Posterior cingulate gyrus (tissue), 11 donors: Measurements from ENCODE around the gene LTBR.
A peak's percentile ranks its signal among the peaks of the same experiment; 100 is the strongest.

Experiments used
- DNase-seq, 10 donors: peaks; one replicate each; pipeline versions ENCODE4 v3.0.0 to v3.0.0-alpha.2; 2020 to 2021; ENCODE audit warnings: mixed read lengths in 3 of 10
- intact Hi-C: fragments of 100-400 bp; cut with DNase I; formaldehyde crosslinking; loops from one replicate; pipeline ENCODE4 v1.15.1; 2023

The LTBR gene

DNA sequence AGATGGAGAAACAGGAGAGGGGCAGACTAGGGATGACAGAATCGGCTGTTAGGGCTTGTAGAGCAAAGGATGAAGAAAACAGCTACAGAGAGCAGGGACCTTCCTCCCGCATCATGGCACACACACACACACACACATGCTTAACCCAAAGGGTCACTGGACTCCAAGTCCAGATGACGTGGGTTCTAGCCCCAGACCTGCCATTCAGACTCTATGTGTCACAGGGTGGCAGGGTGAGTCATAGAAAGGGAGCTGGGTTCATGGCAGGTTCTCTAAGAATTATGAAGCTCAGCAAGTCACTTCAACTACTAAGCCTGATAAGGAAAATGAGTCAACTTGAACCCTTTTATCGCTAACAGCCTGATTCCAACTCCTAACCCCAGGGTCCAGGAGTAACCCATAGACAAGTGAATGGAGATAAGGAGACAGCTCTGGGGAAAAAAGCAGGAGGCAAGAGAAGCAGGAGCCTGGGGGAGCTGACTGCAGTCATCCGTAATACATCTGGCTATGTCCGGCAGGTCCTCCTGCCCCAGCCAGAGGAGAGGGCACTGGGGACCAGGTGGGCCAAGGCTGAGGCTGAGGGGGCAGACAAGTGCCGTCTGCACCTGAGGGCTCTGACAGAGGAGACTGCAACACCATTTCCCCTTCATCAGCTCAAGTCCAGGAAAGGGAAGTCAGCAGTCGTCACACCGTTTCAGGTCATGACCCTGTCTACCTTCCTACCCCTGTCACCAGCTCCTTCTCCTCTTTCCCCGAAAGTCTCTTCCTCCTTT is 38.5 kb upstream of the LTBR start:
- intact Hi-C loops, result no loop called here
- no peak for DNase-seq

DNA sequence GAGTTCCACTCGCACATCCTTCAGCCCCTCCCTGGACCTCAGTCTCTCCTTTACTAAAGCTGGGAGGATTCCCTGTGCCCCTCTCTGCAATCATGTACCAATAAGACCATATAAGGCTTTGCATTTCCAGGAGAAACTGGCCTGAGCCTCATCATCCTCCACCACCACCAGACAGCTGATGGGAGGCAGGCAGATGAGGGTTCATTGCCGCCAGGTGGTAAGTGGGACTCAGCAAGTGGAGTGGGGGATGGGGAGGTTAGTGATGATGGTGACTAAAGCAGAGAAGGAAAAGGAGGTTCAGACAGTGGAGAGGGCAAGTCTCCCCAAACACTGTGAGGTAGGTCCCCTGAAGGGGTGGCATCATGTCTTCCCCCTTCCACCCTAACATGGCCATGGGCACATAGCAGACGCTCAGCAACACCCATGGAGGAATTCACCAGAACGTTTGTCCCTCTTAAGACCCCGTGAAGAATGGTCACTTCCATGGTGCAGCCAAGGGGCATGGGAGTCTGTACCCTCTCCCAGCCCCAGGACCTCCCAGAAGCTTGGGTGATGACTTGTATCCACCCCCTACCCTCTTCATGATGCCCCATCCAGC is 37.6 kb upstream of the LTBR start:
- intact Hi-C loops, result no loop called here
- DNase-seq, result no peak

DNA sequence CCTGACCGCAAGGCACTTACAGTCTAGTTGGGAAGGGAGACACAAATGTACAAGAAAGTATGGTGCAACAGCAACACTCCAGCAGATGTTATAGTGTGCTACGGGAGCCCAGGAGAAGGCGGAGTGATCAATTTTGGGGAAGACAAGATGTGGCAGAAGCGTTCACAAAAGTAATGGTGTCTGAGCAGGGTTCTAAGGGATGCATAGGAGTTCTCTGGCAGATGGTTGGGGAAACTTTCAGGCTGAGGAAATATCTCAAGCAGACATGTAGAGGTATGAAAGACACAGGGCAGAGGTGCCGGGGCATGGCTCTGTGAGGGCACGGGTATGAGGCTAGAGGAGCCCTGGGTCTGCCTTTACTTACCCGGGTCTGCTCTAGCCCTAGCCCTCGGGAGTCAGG is 37.0 kb upstream of the LTBR start:
- DNase-seq, result no peak
- intact Hi-C loops, result no loop called here

DNA sequence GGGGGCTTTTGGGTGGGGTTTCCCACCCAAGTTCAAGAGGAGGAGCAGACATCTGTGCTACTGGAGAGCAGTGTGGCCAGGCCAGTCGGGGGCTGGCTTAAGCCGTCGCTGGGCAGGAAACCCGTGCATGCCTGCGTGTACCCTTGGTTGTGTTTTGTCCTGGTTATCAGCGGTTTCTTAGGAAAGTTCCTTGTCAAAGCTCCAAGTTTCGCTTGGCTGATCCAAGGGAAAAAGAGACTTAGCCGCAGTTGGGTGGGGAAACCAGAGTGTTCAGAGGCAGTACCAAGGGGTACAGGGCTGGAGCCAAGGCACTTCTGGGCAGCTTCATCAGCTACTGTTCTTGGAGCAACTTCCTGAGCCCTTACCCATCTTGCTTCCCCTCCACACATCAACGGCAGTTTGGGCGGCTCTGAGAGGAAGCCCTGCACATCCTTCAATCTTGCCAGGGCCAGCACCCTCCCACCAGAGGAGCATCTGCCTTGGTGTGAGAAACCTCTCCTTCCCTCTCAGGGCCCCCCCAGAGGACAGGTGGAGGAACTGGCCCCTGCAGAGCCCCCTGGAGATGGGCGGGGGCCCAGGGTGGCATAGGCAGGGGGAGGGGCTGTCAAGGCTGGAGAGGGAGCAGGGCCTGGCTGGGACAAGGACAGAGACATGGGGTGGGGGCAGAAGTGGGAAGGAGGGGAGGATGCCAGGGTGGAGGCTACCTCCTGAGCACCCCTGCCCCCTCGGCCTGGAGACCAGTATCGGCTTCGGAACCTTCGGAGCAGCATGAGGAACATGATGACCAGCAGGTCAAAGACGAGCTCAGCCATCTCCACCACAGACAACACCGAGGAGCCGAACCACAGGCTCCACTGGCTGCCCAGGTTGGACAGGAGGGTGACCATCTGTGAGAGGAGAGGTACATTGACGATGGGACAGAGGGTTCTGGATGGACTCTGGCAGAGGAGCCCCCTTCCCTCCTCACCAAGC is 36.3 kb upstream of the LTBR start:
- intact Hi-C loops, result no loop called here
- no peak for DNase-seq

DNA sequence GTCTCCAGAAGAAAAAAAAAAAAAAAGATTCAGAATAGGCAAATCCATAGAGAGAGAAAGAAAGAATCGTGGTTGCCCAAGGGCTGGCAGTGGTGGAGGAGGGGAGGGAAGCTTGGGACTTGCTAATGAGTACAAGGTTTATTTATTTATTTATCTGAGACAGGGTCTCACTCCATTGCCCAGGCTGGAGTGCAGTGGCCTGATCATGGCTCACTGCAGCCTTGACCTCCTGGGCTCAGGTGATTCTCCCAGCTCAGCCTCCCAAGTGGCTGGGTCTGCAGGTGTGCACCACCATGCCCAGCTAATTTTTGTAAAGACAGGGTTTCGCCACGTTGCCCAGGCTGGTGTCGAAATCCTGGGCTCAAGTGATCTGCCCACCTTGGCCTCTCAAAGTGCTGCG is 32.3 kb upstream of the LTBR start:
- intact Hi-C loops, result no loop called here
- no peak for DNase-seq

DNA sequence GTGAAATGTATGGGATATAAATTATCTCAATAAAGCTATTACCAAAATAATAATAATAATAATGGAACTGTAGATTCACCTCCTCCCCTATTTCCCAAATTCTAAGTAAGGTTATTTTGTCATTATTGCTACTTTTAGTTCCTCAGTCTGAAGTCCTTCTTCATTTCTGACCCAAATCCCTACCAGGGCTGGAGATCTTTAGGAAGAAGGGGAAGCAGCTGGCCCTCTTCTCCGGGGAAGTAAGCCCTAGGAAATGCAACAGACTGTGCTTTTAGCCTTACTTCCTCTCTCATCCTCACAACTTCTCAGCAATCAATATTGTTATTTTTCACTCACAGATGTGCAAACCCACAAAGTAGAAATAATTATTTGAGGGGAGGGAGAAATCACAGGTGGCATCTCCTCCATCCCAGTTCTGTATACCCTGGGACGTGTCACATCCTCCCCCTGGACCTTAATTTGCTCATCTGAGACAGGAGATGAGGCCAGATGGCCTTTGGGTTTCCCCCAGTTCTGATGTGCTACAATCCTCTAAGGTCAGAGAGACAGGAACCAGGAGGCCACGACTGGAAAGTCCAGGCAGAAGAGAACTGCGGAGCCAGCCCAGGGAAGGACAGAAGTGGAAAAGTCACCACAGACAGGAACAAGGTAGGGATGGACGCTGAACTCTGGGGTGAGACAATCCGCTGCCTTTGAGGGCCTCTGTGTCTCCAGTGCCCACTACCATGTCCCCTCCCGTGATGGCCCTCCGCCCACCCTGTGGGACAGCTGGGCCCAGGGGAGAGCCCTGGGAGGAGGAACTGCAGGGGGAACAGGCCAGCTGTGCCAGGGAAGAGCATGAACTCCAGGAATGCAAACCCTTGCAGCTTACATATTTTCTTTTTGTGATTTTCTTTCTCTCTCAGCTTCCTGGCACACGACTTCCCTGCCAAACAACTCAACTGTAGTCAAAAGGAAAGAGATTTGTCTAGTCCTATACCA is 31.5 kb upstream of the LTBR start:
- DNase-seq, result no peak
- intact Hi-C loops, result no loop called here

DNA sequence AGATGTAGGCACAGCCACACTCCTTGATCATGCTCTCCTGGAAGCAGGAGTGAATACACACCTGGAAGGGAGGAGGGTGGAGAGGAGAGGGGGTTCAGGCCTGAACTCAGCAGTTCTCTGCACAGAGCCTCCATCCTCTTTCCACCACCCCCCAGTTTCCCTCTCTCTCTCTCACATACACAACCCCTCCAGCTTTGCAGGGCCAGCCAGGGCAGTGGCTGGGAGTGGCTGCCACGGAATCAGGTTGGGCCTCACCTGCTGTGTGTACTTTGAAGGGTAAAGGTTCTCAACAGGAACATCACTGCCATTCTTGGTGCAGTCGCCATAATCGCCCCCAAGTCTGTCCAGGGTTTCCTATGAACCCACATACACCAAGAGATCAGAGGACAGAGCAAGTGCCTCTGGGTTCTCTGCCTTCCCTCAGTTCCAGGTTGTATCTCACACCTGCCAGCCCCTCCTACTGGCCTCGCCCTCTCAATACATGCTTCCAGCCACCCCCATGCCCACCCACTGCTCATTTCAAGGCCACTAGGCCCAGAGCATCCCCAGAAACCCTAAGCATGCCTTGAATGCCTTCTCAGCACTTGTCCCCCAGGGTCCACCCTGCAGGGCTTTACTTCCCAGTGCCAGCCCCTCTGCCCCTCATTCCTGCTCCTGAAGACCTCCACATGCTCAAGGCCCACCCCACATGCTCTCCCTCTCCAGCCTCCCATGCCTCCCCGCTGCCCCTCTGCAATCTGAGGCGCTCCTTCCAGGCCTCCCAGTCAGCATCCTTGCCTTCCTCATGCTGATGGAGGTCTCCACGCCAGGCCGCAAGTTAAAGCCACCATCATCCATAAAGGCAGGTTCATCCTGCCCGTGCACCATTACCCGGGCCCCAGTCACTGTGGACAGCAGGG is 29.2 kb upstream of the LTBR start:
- no peak for DNase-seq
- intact Hi-C loops, result no loop called here

DNA sequence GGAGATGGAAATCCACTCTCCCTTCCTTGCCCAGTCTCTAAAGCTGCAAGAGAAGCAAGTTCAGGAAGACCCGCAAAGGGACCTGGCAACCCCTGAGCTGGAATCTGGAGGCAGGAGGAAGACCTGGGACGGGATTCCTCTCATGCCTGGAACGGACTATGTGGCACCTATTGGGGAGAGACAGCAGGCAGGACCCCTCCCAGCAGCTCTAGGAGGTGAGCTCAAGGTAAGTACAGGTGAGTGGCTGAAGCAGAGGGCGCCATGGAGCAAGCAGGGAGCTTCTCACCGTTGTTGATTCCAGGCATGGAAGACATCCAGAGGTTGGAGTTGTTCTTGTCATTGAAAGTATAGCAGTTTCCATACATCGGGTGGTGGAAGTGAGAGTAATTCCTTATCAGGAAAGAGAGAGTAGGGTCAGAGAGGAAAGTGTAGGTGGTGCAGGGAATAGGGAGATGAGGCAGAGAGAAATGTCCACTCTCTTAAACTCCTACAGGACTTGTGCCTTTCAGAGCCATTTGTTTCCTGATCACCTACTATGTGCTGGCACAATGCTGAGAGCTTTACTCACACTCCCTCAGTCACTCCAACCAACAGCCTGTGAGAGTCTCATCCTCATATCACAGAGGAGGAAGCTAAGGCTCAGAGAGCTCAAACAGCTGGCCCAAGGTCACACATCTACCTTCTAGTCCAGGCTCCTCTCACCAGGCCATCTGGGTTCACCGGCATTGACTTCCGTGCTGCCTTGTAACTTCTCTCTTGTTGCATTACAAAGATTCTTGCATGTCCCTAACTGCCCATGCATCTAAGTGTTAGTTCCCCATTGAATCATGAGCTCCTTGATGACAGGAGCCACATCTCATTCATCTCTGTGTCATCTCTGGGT is 28.2 kb upstream of the LTBR start:
- DNase-seq, result no peak
- intact Hi-C loops, result no loop called here

DNA sequence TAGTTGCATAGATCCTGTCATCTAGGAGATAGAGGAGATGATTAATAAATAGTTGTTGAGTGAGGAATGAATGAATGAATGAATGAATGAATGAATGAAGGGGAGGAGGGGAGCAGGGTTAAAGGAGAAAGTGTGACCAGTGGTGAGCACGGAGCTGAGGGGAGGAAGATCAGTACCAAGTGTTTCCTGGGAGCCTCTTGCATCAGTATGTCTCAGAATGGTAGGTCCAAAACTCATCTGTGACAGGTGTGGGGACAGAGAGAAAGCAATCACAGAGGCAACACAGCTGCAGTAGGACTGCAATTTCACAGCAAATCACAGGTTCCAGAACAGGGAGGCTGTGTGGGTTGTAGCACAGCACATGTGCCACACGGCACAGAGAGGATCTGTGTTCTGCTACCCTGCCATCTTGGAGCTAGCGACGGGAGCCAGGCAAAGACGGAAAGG is 27.6 kb upstream of the LTBR start:
- DNase-seq, result no peak
- intact Hi-C loops, result no loop called here

DNA sequence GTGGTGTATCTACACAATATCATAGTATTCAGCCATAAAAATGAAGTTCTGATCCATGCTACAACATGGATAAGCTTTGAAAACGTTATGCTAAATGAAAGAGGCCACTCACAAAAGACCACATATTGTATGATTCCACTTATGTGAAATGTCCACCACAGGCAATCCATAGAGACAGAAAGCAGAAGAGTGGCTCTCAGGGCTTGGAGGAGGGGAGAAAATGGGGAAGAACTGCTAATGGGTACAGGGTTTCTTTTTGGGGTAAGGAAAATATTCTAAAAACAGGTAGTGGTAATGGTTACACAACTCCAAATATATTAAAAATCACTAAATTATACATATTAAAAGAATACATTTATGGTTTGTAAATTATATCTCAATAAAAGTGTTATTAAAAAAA is 25.1 kb upstream of the LTBR start:
- intact Hi-C loops, result no loop called here

DNA sequence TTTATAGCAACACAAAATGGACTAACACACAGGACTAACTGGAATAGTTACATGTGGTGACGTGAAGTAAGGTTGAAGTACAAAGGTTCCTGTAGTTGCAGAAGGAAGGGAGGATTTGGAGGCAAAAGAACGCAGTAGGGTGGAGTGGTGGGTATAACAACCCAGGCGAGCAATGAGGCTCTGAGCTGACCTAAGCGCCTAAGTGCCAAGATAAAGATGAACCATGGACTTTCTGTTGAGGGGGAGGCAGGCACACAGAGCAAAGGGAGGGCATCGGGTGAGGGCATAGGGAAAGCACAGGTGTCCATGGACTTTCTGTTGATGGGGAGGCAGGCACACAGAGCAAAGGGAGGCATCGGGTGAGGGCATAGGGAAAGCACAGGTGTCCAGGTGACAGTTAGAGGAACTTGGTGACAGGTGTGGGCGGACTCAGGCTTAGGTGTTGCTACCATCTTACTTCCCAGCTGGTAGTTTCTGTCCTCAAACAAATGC is 23.8 kb upstream of the LTBR start:
- intact Hi-C loops, result no loop called here
- DNase-seq, result peak in 1 of 10 donors; percentile 36

More for the DNA sequence above, 25.1 kb upstream of the LTBR start:
- DNase-seq, result no peak

DNA sequence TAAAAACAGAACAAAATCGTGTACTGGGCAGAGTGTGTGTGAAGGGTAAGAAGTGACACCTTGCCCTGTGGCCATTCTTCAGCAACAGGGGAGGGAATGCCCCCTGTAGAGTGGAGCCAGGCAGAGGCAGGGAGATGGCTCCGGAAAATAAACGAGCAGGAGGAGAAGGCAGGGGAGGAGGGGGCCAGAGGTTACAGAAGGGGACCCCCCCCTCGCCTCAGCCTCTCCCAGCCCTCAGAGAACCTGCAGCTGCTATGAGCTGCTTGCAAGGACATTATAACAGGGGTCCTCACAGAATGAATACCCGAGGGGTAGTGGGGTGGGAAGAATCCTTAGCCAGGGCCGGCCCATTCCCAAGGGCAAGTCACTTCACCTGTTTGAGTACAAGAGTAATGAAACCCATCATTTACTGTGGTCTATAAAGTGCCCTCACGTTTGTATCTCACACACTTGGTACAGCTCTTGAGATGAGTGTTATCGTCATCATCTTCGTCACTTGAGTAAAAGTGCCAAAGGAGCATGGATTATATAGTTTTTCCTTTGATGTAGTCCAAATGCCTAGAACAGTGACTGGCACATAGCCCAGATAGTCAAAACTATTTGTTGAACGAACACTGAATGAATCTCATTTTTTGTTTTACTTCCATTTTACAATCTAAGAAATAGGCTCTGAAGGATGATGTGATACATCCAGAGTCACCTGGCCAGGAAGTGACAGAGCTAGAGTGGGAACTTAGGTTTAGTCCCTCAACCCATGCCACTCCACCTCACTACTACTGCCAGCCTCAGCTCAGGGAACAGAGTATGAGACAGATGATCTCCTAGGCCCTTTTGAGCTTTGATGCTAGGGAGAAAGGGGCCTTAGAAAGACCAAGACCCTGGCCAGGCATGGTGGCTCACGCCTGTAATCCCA is 23.1 kb upstream of the LTBR start:
- peak in 1 of 10 donors; percentile 43 for DNase-seq
- intact Hi-C loops, result no loop called here

DNA sequence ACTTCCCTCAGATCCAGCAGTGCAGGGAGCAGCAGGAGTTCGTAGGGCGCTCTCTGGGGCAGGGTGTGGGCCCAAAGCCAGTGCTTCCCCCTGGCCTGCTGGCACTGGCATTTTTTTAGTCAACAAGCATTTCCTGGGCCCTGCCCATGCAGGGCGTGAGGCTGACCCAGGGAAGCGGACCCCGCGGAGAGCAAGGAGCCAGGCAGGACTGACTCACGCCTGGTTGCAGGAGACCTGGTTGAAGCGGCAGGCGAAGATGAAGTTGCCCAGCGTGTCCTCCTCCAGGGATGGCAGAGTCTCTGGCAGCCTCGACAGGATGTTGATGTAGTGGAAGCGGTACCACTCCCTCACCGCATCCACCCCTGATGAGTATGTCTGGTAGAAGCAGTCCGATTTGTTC is 22.1 kb upstream of the LTBR start:
- peak in 1 of 10 donors; percentile 87 for DNase-seq
- intact Hi-C loops, result no loop called here

DNA sequence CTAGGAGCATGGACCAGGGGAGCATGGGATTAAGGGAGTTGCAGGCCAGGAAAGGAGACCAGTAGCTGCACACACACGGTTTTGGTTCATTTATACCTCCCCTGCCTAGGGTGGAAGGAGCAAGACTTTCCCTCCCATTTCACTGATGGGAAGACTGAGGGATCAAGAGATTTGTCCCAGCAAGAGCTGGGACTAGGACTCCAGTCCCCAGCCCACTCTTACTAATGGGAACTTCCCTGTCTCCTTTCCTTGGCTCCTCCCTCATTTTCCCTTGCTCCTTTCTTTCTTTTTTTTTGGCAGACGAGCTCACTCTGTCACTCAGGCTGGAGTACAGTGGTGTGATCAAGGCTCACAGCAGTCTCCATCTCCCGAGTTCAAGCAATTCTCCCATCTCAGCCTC is 21.6 kb upstream of the LTBR start:
- DNase-seq, result no peak
- intact Hi-C loops, result no loop called here

DNA sequence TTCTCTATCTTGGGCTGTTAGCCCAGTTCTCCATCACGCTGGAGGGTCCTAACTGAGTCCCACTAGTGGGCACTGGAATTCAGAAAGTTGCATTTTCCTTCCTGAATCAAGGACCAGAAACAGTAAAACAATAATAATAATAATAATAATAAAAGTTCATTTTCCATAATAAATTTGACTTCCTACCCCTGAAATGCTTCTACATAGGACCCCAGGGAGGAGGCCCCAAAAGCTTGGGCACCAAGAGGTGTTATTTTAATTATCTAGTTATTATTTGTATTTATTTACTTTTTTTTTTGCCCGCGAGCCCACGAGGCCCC is 21.0 kb upstream of the LTBR start:
- peak in 1 of 10 donors; percentile 13 for DNase-seq
- intact Hi-C loops, result no loop called here

DNA sequence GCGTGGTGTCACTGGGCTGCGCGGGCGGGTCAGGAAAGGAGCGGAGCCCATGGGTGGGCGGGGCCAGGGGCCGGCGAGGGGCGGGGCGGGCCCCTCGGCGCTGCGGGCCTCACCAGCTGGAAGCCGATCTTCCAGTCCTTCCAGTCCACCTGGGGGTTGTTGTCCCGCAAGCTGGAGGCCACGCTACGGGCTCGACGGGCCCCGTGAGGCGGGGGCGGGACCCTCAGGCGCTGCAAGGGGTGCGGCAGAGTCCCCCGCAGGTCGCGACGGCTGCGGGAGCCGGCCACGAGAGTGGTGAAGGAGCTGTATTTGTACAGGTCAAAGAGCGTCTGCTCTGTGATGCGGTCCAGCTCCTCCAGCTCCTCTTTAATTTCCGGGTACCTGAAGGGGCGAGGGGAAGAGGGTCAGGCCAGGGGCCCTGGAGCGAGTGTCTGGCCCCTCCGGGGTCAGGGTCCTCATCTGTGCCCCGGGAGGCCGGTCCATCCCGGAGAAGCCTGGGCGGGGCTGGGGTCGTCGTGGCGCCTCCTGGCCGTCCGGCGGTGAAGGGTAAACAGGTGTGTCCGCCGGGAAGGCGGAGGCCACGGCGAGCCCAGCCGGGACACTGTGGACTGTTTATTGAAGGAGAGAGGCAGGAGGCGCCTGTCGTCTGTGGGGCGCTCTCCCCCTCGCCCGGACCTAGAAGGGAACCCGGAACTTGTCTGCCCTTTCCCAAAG is 20.5 kb upstream of the LTBR start:
- DNase-seq, result peak in 3 of 10 donors; percentile 37 to 84 (median 83)
- intact Hi-C loops, result no loop called here
